ENCODE results near the gene GPN2.

GPN2 gene

DNA sequence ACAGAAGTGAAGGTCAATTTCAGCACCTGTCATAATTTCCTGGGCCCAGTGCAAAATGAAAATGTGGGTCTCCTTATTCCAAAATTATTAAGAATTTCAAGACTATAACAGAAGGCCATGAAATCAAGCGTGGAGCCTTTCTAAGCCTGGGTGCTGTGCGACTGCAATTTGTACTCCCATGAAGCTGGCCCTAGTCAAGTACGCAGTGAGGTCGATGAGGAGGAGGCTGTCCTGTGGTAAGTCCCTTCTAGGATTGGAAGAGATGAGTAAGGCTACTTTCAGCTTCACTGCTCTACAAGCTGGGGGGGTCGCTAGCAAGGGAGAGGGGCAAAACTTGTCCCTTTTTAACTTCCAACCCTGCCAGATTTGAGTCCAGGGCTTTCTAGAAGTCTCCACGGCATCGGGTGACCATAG, 31.1 kb upstream of the GPN2 start:
- FAIRE-seq (no peak), DNase-seq (ENCODE audit: insufficient read length, low spot score) (no peak)
- TF ChIP-seq POU2F2 (IDR thresholded peaks at IDR 0.05; ENCODE audit: low read depth, low read length) (no peak), TAF1 (IDR thresholded peaks at IDR 0.05; ENCODE audit: low read depth, low read length) (no peak), PAX5 (IDR thresholded peaks at IDR 0.05; ENCODE audit: insufficient read depth, low read length, severe bottlenecking) (no peak), POLR2AphosphoS5 (IDR thresholded peaks at IDR 0.05; ENCODE audit: low read depth, low read length) (no peak), SPI1 (IDR thresholded peaks at IDR 0.05; ENCODE audit: low read depth, low read length) (no peak), POLR2A (IDR thresholded peaks at IDR 0.05; ENCODE audit: low read depth, low read length) (no peak)

DNA sequence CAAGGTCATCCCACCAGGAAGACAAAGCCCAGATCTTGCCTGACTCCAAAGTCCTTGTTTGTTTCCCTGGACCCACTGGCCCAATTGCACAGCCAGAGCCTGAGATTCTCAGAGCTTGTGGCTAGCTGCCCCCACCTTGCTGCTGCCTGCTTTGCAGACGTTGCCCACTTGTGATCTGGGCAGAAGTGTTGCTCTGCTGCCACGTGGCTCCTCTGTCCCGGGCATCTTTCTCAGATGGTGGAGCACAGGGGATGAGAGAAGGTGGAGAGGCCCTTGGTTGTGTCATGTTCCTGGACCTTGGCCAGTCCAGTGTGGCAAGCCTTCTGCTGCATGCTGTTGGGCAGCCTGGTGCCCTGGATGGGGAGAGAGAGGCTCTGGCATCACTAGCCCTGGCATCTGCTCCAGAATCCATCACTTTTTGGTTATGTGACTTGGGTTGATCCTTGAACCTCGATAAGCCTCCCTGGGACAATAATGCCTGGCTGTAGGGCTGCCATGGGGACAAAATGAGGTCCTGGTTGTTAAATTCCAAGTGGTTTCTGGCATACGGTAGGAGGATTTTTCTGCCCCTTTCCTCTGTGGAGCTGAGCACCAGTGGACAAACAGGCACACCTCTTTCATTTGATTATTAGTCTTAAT, 25.2 kb upstream of the GPN2 start:
- FAIRE-seq (no peak), DNase-seq (ENCODE audit: insufficient read length, low spot score) (no peak)

DNA sequence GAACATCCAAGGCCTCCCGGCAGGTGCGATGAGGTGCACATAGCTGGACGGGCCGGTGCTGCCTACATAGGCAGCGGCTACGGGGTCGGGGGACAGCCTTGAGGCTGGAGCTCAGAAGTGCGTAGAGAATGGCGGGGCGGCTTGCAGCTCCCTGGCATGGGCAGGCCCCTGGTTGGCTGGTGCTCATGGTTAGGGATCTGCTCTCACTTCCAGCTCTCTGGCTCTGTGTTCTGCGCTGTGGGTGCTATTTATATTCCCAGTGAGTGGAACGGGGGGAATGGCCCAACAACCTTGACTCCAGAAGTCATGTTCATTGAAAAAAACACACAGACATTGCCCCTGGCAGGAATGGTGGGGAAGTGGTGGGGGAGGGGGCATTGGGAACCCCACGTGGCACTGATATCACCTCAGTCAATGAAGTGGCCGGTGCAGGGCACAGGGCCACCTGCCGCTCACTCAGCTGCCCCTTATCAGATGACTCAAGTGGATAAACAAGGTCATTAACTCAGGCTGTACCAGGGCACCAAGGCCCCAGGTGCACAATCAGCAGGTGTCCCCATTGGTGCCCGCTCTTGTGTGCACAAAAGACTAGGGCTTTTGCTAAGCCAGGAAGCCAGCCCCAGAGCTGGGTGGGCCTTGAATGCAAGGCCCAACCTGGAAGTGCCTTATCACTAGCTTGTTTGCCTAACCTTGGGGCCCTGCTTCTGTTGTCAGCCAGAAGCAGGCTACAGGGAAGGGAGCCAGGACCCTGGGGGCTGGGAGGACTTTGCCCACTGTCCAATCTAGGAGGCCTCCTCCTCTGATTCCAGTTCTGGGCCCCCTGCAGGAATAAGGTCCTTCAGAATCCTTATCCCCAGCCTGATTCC, 23.9 kb upstream of the GPN2 start, which contains the start of gene NR0B2:
Gene NR0B2 (minus strand): TSS at position 222 of the 866 bp plus-strand sequence. CDS start 35 bp downstream, at position 187.
- no peak for FAIRE-seq
- DNase-seq (ENCODE audit: insufficient read length, low spot score): no peak
- TF ChIP-seq POU2F2 (IDR thresholded peaks at IDR 0.05; ENCODE audit: low read depth, low read length) (no peak), SPI1 (IDR thresholded peaks at IDR 0.05; ENCODE audit: low read depth, low read length) (no peak), TAF1 (IDR thresholded peaks at IDR 0.05; ENCODE audit: low read depth, low read length) (no peak), POLR2A (IDR thresholded peaks at IDR 0.05; ENCODE audit: low read depth, low read length) (no peak), POLR2AphosphoS5 (IDR thresholded peaks at IDR 0.05; ENCODE audit: low read depth, low read length) (no peak), PAX5 (IDR thresholded peaks at IDR 0.05; ENCODE audit: insufficient read depth, low read length, severe bottlenecking) (no peak)

More for the DNA sequence above, 25.2 kb upstream of the GPN2 start:
- TF ChIP-seq TAF1 (IDR thresholded peaks at IDR 0.05; ENCODE audit: low read depth, low read length) (no peak), POU2F2 (IDR thresholded peaks at IDR 0.05; ENCODE audit: low read depth, low read length) (no peak), SPI1 (IDR thresholded peaks at IDR 0.05; ENCODE audit: low read depth, low read length) (no peak), POLR2A (IDR thresholded peaks at IDR 0.05; ENCODE audit: low read depth, low read length) (no peak), POLR2AphosphoS5 (IDR thresholded peaks at IDR 0.05; ENCODE audit: low read depth, low read length) (no peak), PAX5 (IDR thresholded peaks at IDR 0.05; ENCODE audit: insufficient read depth, low read length, severe bottlenecking) (no peak)

DNA sequence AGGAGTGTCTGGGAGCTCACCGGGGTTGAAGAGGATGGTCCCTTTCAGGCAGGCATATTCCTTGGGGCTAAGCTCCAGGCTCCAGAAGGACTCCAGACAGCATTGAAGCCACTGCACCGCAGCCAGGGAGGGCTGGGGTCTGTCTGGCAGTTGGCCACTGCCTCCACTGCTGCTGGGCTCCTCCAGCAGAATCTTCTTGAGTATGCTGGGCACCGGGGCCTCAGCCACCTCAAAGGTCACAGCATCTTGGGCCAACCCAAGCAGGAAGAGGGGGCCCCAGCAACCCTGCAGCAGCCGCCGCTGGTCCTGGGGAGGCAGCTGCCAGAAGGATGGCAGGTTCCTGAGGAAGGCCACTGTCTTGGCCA, 23.3 kb upstream of the GPN2 start:
- no peak for DNase-seq (ENCODE audit: insufficient read length, low spot score)
- TF ChIP-seq POU2F2 (IDR thresholded peaks at IDR 0.05; ENCODE audit: low read depth, low read length) (no peak), TAF1 (IDR thresholded peaks at IDR 0.05; ENCODE audit: low read depth, low read length) (no peak), PAX5 (IDR thresholded peaks at IDR 0.05; ENCODE audit: insufficient read depth, low read length, severe bottlenecking) (no peak), POLR2AphosphoS5 (IDR thresholded peaks at IDR 0.05; ENCODE audit: low read depth, low read length) (no peak), POLR2A (IDR thresholded peaks at IDR 0.05; ENCODE audit: low read depth, low read length) (no peak), SPI1 (IDR thresholded peaks at IDR 0.05; ENCODE audit: low read depth, low read length) (no peak)
- no peak for FAIRE-seq

DNA sequence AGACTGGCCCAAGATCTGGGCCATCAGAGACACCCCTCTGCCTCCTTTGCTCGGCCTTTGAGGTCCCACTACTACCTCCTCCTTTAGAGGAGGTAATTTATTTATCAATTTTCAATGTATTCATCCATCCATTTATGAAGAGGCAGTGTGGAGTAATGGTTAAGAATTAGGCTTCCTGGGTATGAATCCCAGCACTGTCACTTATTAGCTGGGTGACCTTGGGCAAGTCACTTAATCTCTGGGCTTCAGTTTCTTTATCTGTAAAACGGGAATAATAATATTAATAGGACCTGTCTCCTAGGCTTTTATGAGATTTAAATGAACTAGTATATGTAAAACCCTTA, 22.0 kb upstream of the GPN2 start:
- no peak for TF ChIP-seq POLR2AphosphoS5 (IDR thresholded peaks at IDR 0.05; ENCODE audit: low read depth, low read length)
- no peak for TF ChIP-seq SPI1 (IDR thresholded peaks at IDR 0.05; ENCODE audit: low read depth, low read length)
- no peak for TF ChIP-seq POLR2A (IDR thresholded peaks at IDR 0.05; ENCODE audit: low read depth, low read length)
- no peak for TF ChIP-seq TAF1 (IDR thresholded peaks at IDR 0.05; ENCODE audit: low read depth, low read length)
- TF ChIP-seq PAX5 (IDR thresholded peaks at IDR 0.05; ENCODE audit: insufficient read depth, low read length, severe bottlenecking): no peak
- no peak for TF ChIP-seq POU2F2 (IDR thresholded peaks at IDR 0.05; ENCODE audit: low read depth, low read length)
- DNase-seq (ENCODE audit: insufficient read length, low spot score): no peak
- no peak for FAIRE-seq

DNA sequence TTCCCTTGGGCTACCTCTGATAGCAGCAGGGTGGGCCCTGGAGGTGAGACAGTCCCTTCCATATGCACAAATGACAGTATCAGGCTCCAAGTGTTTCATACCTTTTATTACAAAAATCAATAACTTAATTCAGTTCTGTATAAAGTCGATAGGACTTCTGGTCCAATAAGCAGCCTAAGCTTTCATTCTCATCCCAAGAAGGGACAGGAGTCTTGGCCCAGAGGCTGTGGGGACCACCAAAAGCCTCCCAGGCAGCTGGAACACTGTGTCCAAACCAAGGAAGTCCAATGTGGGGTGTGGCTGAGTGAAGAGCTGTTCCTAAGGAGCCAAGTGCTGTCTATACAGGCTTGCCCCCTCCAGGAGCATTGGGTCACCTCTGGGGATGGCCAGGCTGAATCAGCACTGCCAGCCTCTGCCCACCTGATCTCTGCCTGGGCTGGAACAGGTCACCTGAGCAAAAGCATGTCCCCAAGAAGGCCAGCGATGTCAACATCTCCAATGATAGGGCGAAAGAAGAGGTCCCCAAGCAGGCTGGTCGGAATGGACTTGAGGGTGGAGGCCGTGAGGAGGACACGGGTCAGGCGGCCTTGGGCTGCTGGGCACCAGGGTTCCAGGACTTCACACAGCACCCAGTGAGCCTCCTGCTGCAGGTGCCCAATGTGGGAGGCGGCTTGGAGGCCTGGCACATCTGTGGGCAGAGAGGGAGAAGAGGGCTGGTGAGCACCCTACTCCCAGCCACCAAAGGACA, 21.5 kb upstream of the GPN2 start:
- TF ChIP-seq TAF1 (IDR thresholded peaks at IDR 0.05; ENCODE audit: low read depth, low read length): no peak
- no peak for TF ChIP-seq SPI1 (IDR thresholded peaks at IDR 0.05; ENCODE audit: low read depth, low read length)
- TF ChIP-seq POLR2A (IDR thresholded peaks at IDR 0.05; ENCODE audit: low read depth, low read length): no peak
- no peak for TF ChIP-seq POLR2AphosphoS5 (IDR thresholded peaks at IDR 0.05; ENCODE audit: low read depth, low read length)
- no peak for TF ChIP-seq POU2F2 (IDR thresholded peaks at IDR 0.05; ENCODE audit: low read depth, low read length)
- TF ChIP-seq PAX5 (IDR thresholded peaks at IDR 0.05; ENCODE audit: insufficient read depth, low read length, severe bottlenecking): no peak
- DNase-seq (ENCODE audit: insufficient read length, low spot score): no peak
- FAIRE-seq: no peak

DNA sequence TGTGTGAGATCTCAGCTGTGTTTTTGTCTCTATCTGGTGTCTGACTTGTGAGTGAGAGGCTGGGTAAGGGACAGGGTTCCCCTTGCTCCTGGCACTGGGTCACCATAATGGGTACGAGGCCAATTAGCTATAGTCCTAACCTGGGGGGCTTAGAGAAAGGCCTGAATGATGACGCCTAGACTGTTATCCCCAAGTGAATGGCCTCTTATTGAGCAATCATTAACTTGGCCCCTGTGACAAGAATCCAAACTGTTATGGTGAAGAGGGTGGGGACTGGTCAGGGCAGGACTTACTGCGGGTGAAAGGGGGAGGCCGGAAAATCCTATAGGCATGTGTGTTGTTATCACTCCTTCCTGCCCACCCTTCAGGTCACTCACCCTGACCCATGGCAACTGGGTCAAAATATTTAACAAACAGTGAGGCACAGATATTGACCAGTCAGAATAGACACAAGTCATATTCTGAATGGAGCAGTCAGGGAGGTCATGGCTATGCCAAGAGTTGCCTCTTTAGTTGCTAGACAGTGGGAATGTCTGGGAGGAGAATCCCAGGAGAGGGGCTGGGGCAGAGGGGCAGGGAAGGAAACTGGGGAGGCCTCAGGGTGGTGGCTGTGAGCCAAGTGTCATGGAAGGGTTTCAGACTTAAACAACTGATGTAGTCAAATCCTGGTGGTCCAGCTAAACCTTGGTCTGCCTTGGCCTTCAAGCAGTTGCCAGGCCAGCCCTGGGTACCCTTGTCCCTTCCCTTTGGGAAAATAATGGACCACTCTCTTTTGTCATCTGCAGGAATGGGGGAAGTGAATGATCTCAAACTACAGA, 20.5 kb upstream of the GPN2 start:
- TF ChIP-seq TAF1 (IDR thresholded peaks at IDR 0.05; ENCODE audit: low read depth, low read length): no peak
- no peak for TF ChIP-seq POLR2AphosphoS5 (IDR thresholded peaks at IDR 0.05; ENCODE audit: low read depth, low read length)
- TF ChIP-seq PAX5 (IDR thresholded peaks at IDR 0.05; ENCODE audit: insufficient read depth, low read length, severe bottlenecking): no peak
- no peak for TF ChIP-seq POLR2A (IDR thresholded peaks at IDR 0.05; ENCODE audit: low read depth, low read length)
- no peak for TF ChIP-seq POU2F2 (IDR thresholded peaks at IDR 0.05; ENCODE audit: low read depth, low read length)
- no peak for TF ChIP-seq SPI1 (IDR thresholded peaks at IDR 0.05; ENCODE audit: low read depth, low read length)
- no peak for FAIRE-seq

DNA sequence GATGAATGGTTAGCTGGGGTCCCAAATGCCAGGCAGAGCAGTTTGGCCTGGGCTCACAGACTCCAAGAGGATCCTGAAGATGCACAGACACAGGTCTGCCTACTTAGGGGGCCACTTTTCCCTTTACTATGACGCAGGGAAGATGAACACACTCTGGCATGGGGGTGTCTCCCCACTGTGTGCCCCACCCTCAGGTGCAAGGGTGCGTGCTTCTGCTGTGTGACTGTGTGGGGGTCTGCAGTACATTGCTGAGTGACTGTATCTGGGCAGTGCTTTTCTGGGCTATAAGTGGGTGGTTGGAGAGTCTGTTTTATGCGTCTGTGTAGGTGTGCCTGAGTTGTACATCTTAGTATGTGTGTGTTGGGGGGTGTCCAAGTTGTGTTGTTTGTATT, 19.9 kb upstream of the GPN2 start:
- DNase-seq (ENCODE audit: insufficient read length, low spot score) (no peak), FAIRE-seq (no peak)
- no peak for TF ChIP-seq TAF1 (IDR thresholded peaks at IDR 0.05; ENCODE audit: low read depth, low read length)
- TF ChIP-seq POLR2A (IDR thresholded peaks at IDR 0.05; ENCODE audit: low read depth, low read length): no peak
- TF ChIP-seq PAX5 (IDR thresholded peaks at IDR 0.05; ENCODE audit: insufficient read depth, low read length, severe bottlenecking): no peak
- no peak for TF ChIP-seq SPI1 (IDR thresholded peaks at IDR 0.05; ENCODE audit: low read depth, low read length)
- no peak for TF ChIP-seq POLR2AphosphoS5 (IDR thresholded peaks at IDR 0.05; ENCODE audit: low read depth, low read length)
- TF ChIP-seq POU2F2 (IDR thresholded peaks at IDR 0.05; ENCODE audit: low read depth, low read length): no peak

More for the DNA sequence above, 20.5 kb upstream of the GPN2 start:
- no peak for DNase-seq (ENCODE audit: insufficient read length, low spot score)

Data from GM12891 (cell line).